HTERT RPE-1 (cell line): ENCODE results near the gene OR5K3.

Experiments
- in situ Hi-C: fragments of 300-500 bp; cut with MboI; formaldehyde crosslinking; loops from 4 replicates; pipeline ENCODE4 v1.14.3; 2020; ENCODE audit warnings: low sequenced_read_pairs

Gene OR5K3

GRCh38 chr3:98432575-98432974, 42.1 kb downstream of the OR5K3 start:
- in situ Hi-C loops, result no loop called here

GRCh38 chr3:98433764-98434163, 43.3 kb downstream of the OR5K3 start:
- in situ Hi-C loops, result no loop called here

DNA sequence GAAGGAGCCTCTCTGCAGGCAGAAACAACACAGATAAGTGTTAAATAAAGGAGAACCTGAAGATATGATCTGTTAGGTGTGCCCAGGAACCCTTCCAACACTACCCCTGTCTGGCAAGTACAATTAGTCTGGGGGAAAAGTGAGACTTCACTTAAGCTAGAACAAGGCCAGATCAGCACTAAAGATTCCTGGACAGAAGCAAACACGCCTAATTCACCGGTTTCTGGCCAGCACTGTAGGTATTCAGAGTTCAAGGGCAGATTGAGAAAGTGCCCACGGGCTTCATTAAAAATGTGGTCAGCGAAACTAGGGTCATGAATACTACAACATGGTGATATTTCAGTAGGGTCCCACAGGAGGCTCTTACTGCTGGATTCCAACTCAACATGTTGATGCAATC, 43.9 kb downstream of the OR5K3 start:
- in situ Hi-C loops, result no loop called here

DNA sequence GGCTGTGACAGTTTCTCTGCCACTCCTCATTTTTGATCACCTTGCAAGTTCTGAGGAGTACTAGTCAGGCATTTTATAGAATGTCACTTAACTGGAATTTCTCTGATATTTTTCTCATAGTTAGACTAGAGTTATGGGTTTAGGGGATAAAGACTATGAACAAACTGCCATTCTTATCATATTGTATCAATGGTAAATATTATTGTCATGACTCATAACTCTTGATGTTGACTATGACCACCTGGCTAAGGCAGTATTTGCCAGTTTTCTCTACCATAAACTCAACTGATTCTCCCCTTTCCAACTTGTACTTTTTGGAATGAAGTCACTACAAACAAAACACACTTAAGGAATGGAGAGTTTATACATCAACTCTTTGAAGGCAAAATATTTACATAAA, 49.8 kb downstream of the OR5K3 start:
- in situ Hi-C loops, result no loop called here
